ENCODE measurements around the gene ABCD3. TPM values are rescaled to one million over a fixed set of nuclear protein-coding genes. Genes with fewer than 3 reads are reported as not detected.

ABCD3 gene
- total RNA-seq, 1 experiment from 2014 or later, result 48.8 TPM

DNA sequence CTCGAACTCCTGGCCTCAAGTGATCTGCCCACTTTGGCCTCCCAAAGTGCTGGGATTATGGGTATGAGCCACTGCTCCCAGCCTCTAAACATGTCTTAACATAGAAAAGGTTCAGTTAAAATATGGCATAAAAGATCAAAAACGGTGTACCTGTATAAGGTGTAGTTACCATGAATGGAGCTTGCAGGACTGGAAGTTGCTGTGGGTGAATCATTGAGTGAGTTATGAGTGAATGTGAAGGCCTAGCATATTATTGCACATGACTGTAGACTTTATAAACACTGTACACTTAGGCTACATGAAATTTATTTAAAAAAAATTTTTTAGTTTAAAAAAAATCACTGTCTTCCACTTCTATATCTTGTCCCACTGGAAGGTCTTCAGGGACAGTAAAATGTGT is 15.7 kb downstream of the ABCD3 start:
- ChIA-PET RAD21 (ENCODE audit: low non-redundant PET in 1 of 2, low total read pairs in 2 of 2, uncharacterized antibody in 2 of 2, unreplicated experiment in 2 of 2) (no interaction called here), POLR2A (no interaction called here), CTCF (no interaction called here)
- H3K4me3 ChIP-seq (replicated peaks in 1 of 2; ENCODE audit: low read depth in 1 of 2, low read length in 2 of 2), result no peak overlapping the region
- H3K36me3 ChIP-seq (ENCODE audit: control insufficient read depth in 1 of 2, insufficient read depth in 2 of 2, low read length in 2 of 2), result no peaks in the 10 kb centered on the region
- no peaks in the 10 kb centered on the region for H3K27me3 ChIP-seq (ENCODE audit: insufficient read depth, low read length)
- no TSS peak for BruUV-seq (replicated peaks)
- H4K20me1 ChIP-seq (ENCODE audit: insufficient read depth), result no peaks in the 10 kb centered on the region; the same call in 1 of the 2 replicates
- TF ChIP-seq ZFX (IDR thresholded peaks at IDR 0.05) (no peak), CEBPB (IDR thresholded peaks at IDR 0.05; ENCODE audit: low read depth) (no peak), ZNF274 (IDR thresholded peaks at IDR 0.05; ENCODE audit: low read depth, low read length) (no peak), ELF1 (IDR thresholded peaks at IDR 0.05; ENCODE audit: borderline replicate concordance, low read depth) (no peak), CBX3 (IDR thresholded peaks at IDR 0.05; ENCODE audit: low read depth) (no peak), POLR2AphosphoS5 (IDR thresholded peaks at IDR 0.05; ENCODE audit: low read depth, low read length) (no peak), RAD21 (IDR thresholded peaks at IDR 0.05; ENCODE audit: low read depth) (no peak), EZH2phosphoT487 (IDR thresholded peaks at IDR 0.05; ENCODE audit: borderline replicate concordance) (no peak), FOSL1 (IDR thresholded peaks at IDR 0.05; ENCODE audit: low read depth) (no peak), EGR1 (IDR thresholded peaks at IDR 0.05; ENCODE audit: low read depth) (no peak), TCF7L2 (IDR thresholded peaks at IDR 0.05; ENCODE audit: borderline replicate concordance, extremely low read depth, insufficient read depth, insufficient read length) (no peak), SRF (IDR thresholded peaks at IDR 0.05; ENCODE audit: low read depth) (no peak), SIN3A (IDR thresholded peaks at IDR 0.05; ENCODE audit: low read depth) (no peak), JUND (IDR thresholded peaks at IDR 0.05) (no peak)
- TF ChIP-seq, protein P1, sequence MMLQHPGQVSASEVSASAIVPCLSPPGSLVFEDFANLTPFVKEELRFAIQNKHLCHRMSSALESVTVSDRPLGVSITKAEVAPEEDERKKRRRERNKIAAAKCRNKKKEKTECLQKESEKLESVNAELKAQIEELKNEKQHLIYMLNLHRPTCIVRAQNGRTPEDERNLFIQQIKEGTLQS (IDR thresholded peaks at IDR 0.05), result no peak
- TF ChIP-seq, protein P2, sequence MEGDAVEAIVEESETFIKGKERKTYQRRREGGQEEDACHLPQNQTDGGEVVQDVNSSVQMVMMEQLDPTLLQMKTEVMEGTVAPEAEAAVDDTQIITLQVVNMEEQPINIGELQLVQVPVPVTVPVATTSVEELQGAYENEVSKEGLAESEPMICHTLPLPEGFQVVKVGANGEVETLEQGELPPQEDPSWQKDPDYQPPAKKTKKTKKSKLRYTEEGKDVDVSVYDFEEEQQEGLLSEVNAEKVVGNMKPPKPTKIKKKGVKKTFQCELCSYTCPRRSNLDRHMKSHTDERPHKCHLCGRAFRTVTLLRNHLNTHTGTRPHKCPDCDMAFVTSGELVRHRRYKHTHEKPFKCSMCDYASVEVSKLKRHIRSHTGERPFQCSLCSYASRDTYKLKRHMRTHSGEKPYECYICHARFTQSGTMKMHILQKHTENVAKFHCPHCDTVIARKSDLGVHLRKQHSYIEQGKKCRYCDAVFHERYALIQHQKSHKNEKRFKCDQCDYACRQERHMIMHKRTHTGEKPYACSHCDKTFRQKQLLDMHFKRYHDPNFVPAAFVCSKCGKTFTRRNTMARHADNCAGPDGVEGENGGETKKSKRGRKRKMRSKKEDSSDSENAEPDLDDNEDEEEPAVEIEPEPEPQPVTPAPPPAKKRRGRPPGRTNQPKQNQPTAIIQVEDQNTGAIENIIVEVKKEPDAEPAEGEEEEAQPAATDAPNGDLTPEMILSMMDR (IDR thresholded peaks at IDR 0.05 in 2 of 3, conservative IDR thresholded peaks at IDR 0.05 in 1 of 3; ENCODE audit: borderline replicate concordance in 1 of 3, insufficient read depth in 1 of 3, low read depth in 2 of 3, low read length in 2 of 3), result no peak
- TF ChIP-seq, protein P3, sequence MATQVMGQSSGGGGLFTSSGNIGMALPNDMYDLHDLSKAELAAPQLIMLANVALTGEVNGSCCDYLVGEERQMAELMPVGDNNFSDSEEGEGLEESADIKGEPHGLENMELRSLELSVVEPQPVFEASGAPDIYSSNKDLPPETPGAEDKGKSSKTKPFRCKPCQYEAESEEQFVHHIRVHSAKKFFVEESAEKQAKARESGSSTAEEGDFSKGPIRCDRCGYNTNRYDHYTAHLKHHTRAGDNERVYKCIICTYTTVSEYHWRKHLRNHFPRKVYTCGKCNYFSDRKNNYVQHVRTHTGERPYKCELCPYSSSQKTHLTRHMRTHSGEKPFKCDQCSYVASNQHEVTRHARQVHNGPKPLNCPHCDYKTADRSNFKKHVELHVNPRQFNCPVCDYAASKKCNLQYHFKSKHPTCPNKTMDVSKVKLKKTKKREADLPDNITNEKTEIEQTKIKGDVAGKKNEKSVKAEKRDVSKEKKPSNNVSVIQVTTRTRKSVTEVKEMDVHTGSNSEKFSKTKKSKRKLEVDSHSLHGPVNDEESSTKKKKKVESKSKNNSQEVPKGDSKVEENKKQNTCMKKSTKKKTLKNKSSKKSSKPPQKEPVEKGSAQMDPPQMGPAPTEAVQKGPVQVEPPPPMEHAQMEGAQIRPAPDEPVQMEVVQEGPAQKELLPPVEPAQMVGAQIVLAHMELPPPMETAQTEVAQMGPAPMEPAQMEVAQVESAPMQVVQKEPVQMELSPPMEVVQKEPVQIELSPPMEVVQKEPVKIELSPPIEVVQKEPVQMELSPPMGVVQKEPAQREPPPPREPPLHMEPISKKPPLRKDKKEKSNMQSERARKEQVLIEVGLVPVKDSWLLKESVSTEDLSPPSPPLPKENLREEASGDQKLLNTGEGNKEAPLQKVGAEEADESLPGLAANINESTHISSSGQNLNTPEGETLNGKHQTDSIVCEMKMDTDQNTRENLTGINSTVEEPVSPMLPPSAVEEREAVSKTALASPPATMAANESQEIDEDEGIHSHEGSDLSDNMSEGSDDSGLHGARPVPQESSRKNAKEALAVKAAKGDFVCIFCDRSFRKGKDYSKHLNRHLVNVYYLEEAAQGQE (IDR thresholded peaks at IDR 0.05; ENCODE audit: low read depth), result no peak
- DNase-seq (ENCODE audit: low read depth, low spot score) (no peak), ATAC-seq (no peak)
- intact Hi-C loops (cut with micrococcal nuclease), result no loop called here
- H3K9me2 ChIP-seq (ENCODE audit: insufficient read depth), result no peaks in the 10 kb centered on the region
- H3K79me2 ChIP-seq (ENCODE audit: insufficient read depth, low read length), result peaks cover 90% of the 10 kb centered on the region
- H2AFZ ChIP-seq (ENCODE audit: low read depth, low read length, poor library complexity, severe bottlenecking), result no peak overlapping the region
- no peak overlapping the region for H3K9ac ChIP-seq (ENCODE audit: low read length)
- H3K4me1 ChIP-seq (ENCODE audit: control insufficient read depth in 1 of 2, insufficient read depth in 2 of 2, low read length in 2 of 2), result no peaks in the 10 kb centered on the region
- no peak overlapping the region for H3K4me2 ChIP-seq (ENCODE audit: low read length)
- H3K27ac ChIP-seq (ENCODE audit: low read depth, low read length), result no peak overlapping the region
- H3K9me3 ChIP-seq (ENCODE audit: control insufficient read depth in 1 of 2, insufficient read depth in 1 of 2, low read depth in 1 of 2, low read length in 2 of 2), result no peaks in the 10 kb centered on the region; a peak in 1 of 4 replicates
